IMR-90 (cell line): Measurements from ENCODE around the gene RTL9. TPM values are rescaled to one million over a fixed set of nuclear protein-coding genes. Genes with fewer than 3 reads are reported as not detected.

ENCODE experiments used
- ATAC-seq: fragments of 200-7000 bp; cut with Tn5 transposase; 2 replicates; pipeline ENCODE4 v1.9.1; 2020; ENCODE audit warnings: low read depth, mild to moderate bottlenecking, moderate library complexity
- BruUV-seq: library from RNA; stranded (reverse); fragments of 400-500 nt; replicated peaks from 2 replicates; lab custom pipeline; 2021; lab: Mats Ljungman, UMichigan
- CTCF ChIA-PET: fragments of 300-600 bp; formaldehyde crosslinking; extraction: SDS; loops from one replicate; lab custom pipeline; 2021; ENCODE audit warnings: antibody characterized with exemption; lab: Yijun Ruan, JAX
- POLR2A ChIA-PET: fragments of 300-600 bp; sonication (Branson Sonifier 250); formaldehyde crosslinking; loops from one replicate; lab custom pipeline; 2022; ENCODE audit warnings: antibody characterized with exemption; ENCODE audit not compliant: unreplicated experiment; lab: Charles Lee
- DNase-seq: peaks from one replicate; pipeline ENCODE4 v3.0.0; 2013
- H2AFZ ChIP-seq: replicated peaks from 2 replicates; pipeline ENCODE3; 2013; ENCODE audit warnings: low read length, mild to moderate bottlenecking; ENCODE audit not compliant: poor library complexity
- H2AK5ac ChIP-seq: 2 replicates; pipeline ENCODE4 v1.6.1; 2013; ENCODE audit warnings: low read depth, low read length, inconsistent platforms
- H2AK9ac ChIP-seq: replicated peaks from 2 replicates; pipeline ENCODE3; 2013; ENCODE audit warnings: mild to moderate bottlenecking, low read depth, low read length, moderate library complexity; ENCODE audit not compliant: poor library complexity
- H2BK120ac ChIP-seq: 2 replicates; pipeline ENCODE4 v1.6.1; 2013; ENCODE audit warnings: low read depth, low read length, inconsistent platforms
- H2BK15ac ChIP-seq: 3 replicates; pipeline ENCODE4 v1.6.1; 2013; ENCODE audit warnings: low read depth, low read length, inconsistent platforms
- H2BK20ac ChIP-seq: 2 replicates; pipeline ENCODE4 v1.6.1; 2013; ENCODE audit warnings: low read depth, mild to moderate bottlenecking, inconsistent platforms, low read length, moderate library complexity
- H2BK5ac ChIP-seq: 2 replicates; pipeline ENCODE4 v1.6.1; 2013; ENCODE audit warnings: mild to moderate bottlenecking, low read depth, low read length, inconsistent platforms; ENCODE audit not compliant: poor library complexity, severe bottlenecking
- H3K14ac ChIP-seq: replicated peaks from 2 replicates; pipeline ENCODE4 v1.6.1; 2013; ENCODE audit warnings: low read depth, low read length, inconsistent platforms
- H3K18ac ChIP-seq: 2 replicates; pipeline ENCODE4 v1.6.1; 2013; ENCODE audit warnings: low read depth, low read length, control low read depth
- H3K23ac ChIP-seq: 2 replicates; pipeline ENCODE4 v1.6.1; 2013; ENCODE audit warnings: low read depth, low read length, inconsistent platforms
- H3K27ac ChIP-seq: 2 replicates; pipeline ENCODE4 v1.5.1; 2013; ENCODE audit warnings: mild to moderate bottlenecking, control low read depth, low read length; ENCODE audit not compliant: insufficient read depth
- H3K27me3 ChIP-seq: 2 replicates; pipeline ENCODE4 v1.6.1; 2013; ENCODE audit warnings: low read length; ENCODE audit not compliant: control insufficient read depth, insufficient read depth
- H3K36me3 ChIP-seq: 2 replicates; pipeline ENCODE4 v1.6.1; 2013; ENCODE audit warnings: low read length, mixed read lengths; ENCODE audit not compliant: control insufficient read depth, insufficient read depth
- H3K4ac ChIP-seq: 2 replicates; pipeline ENCODE4 v1.6.1; 2013; ENCODE audit warnings: low read depth, low read length, inconsistent platforms
- H3K4me1 ChIP-seq: 2 replicates; pipeline ENCODE4 v1.6.1; 2013; ENCODE audit warnings: low read length, mixed read lengths; ENCODE audit not compliant: control insufficient read depth, insufficient read depth
- H3K4me2 ChIP-seq: 2 replicates; pipeline ENCODE4 v1.6.1; 2013; ENCODE audit warnings: low read depth, mild to moderate bottlenecking, control low read depth, low read length, moderate library complexity
- H3K4me3 ChIP-seq: 2 replicates; pipeline ENCODE4 v1.5.1; 2013; ENCODE audit warnings: low read depth, mild to moderate bottlenecking, control low read depth, low read length, moderate library complexity; ENCODE audit not compliant: insufficient read depth
- H3K56ac ChIP-seq: 2 replicates; pipeline ENCODE4 v1.6.1; 2013; ENCODE audit warnings: low read length, inconsistent platforms; ENCODE audit not compliant: insufficient read depth; ENCODE audit errors: extremely low read depth
- H3K79me1 ChIP-seq, 2 experiments: 2 replicates each; pipeline ENCODE4 v1.6.1; 2013; ENCODE audit warnings: low read length in 2 of 2, inconsistent platforms in 1 of 2, low read depth in 1 of 2
- H3K9ac ChIP-seq: 2 replicates; pipeline ENCODE4 v1.6.1; 2013; ENCODE audit warnings: low read depth, low read length, control low read depth
- H3K9me1 ChIP-seq: 2 replicates; pipeline ENCODE4 v1.6.1; 2013; ENCODE audit warnings: low read length, inconsistent platforms; ENCODE audit not compliant: insufficient read depth
- H3K9me3 ChIP-seq: 2 replicates; pipeline ENCODE4 v1.6.1; 2013; ENCODE audit warnings: low read length; ENCODE audit not compliant: control insufficient read depth, insufficient read depth
- H4K20me1 ChIP-seq: 2 replicates; pipeline ENCODE4 v1.6.1; 2013; ENCODE audit warnings: low read length, inconsistent platforms; ENCODE audit not compliant: insufficient read depth
- H4K5ac ChIP-seq: 2 replicates; pipeline ENCODE4 v1.6.1; 2013; ENCODE audit warnings: mild to moderate bottlenecking, low read depth, low read length, control low read depth
- H4K8ac ChIP-seq, 2 experiments: 2 replicates each; pipeline ENCODE4 v1.6.1; 2013; ENCODE audit warnings: low read depth in 2 of 2, low read length in 2 of 2, control low read depth in 1 of 2, inconsistent platforms in 1 of 2
- H4K91ac ChIP-seq: 2 replicates; pipeline ENCODE4 v1.6.1; 2013; ENCODE audit warnings: low read depth, low read length, inconsistent platforms; ENCODE audit not compliant: insufficient read depth
- FOS ChIP-seq: fragments of 150-350 bp; IDR thresholded peaks from 2 replicates; pipeline ENCODE4 v1.6.1; 2016; ENCODE audit warnings: low read depth, low read length
- MAFK ChIP-seq: IDR thresholded peaks from 2 replicates; pipeline ENCODE4 v1.6.1; 2012; ENCODE audit warnings: low read depth, low read length, improper control_type of control experiment
- POLR2A ChIP-seq: IDR thresholded peaks from 2 replicates; pipeline ENCODE4 v1.6.1; 2012; ENCODE audit warnings: mild to moderate bottlenecking, low read depth, low read length
- RAD21 ChIP-seq: IDR thresholded peaks from 2 replicates; pipeline ENCODE4 v1.6.1; 2012; ENCODE audit warnings: low read length, improper control_type of control experiment
- WGBS, 2 experiments: methylation state at CpG; one replicate each; pipeline versions ENCODE4 v1.1.5 to v1.1.7; 2013; ENCODE audit warnings: missing lambda C conversion rate in 2 of 2; ENCODE audit not compliant: insufficient read length in 1 of 2; ENCODE audit errors: extremely low coverage in 2 of 2; 5-methylcytosine and 5-hydroxymethylcytosine counted together
- dilution Hi-C: fragments of 300-500 bp; cut with HindIII; formaldehyde crosslinking; loops from one replicate; pipeline ENCODE4 v1.14.3; 2018; ENCODE audit warnings: low sequenced_read_pairs; ENCODE audit not compliant: unreplicated experiment
- in situ Hi-C: fragments of 300-500 bp; cut with MboI; formaldehyde crosslinking; loops from 3 replicates; pipeline ENCODE4 v1.14.3; 2019; ENCODE audit warnings: low sequenced_read_pairs, inconsistent platforms, mixed read lengths
- intact Hi-C: fragments of 100-400 bp; cut with micrococcal nuclease; formaldehyde crosslinking; loops from 2 replicates; pipeline ENCODE4 v1.10.0; 2022
- polyA plus RNA-seq, 3 experiments: library from polyadenylated mRNA; depleted of rRNA; stranded (reverse); fragments of >200 nt; gene quantifications; 2 replicates each; pipeline ENCODE4 v1.2.3, GENCODE V29; 2012; ENCODE audit warnings: low replicate concordance in 1 of 3
- total RNA-seq: library from RNA; depleted of rRNA; stranded (reverse); fragments of >200 nt; gene quantifications from 2 replicates; pipeline ENCODE4 v1.2.3, GENCODE V29; 2012

Gene RTL9
- total and polyA plus RNA-seq, 2 of the 4 experiments (the other 2 are of a cell fraction): 0.26 to 0.90 TPM

- Histone ChIP-seq H3K79me1 (peaks cover 0 to 20% of the 10 kb centered on the region in 2 experiments; a peak in 2 of 4 replicates), H2AFZ (no peak overlapping the region), H3K56ac (no peak overlapping the region), H3K18ac (no peak overlapping the region), H3K27ac (no peak overlapping the region), H3K9me1 (no peaks in the 10 kb centered on the region), H2BK15ac (no peak overlapping the region), H3K9ac (no peak overlapping the region), H4K5ac (no peak overlapping the region), H3K4me2 (no peak overlapping the region), H2BK120ac (no peak overlapping the region), H3K4me3 (no peak overlapping the region), H2BK20ac (no peak overlapping the region), H2AK5ac (no peak overlapping the region), H3K4me1 (no peaks in the 10 kb centered on the region; the same call in 1 of the 2 replicates), H3K9me3 (no peaks in the 10 kb centered on the region), H2BK5ac (no peak overlapping the region), H2AK9ac (no peak overlapping the region), H4K20me1 (peaks cover 3% of the 10 kb centered on the region; the same call in 1 of the 2 replicates), H3K27me3 (peaks cover 3% of the 10 kb centered on the region; the same call in 1 of the 2 replicates), H3K14ac (no peak overlapping the region), H4K8ac (no peak overlapping the region), H4K91ac (no peak overlapping the region), H3K4ac (no peak overlapping the region), H3K23ac (no peak overlapping the region), H3K36me3 (no peaks in the 10 kb centered on the region)
- DNase-seq (no peak), ATAC-seq (no peak)
- WGBS, 2 experiments: no CpG with 5 or more reads among the region's 1 CpG
- in situ Hi-C loops: no loop called here
- dilution Hi-C loops: no loop called here
- POLR2A ChIA-PET: no interaction called here
- CTCF ChIA-PET: interaction anchor here (0.7 kb wide), 1 partner anchor 141 kb away, joined by 3 read pairs; no protein-coding TSS in a partner anchor
- 0 out of 2 replicates have a peak, but pooled peaks have one; percentile 8 for TF ChIP-seq MAFK
- TF ChIP-seq FOS: no peak
- no peak for TF ChIP-seq RAD21
- TF ChIP-seq POLR2A: no peak
- BruUV-seq: no TSS peak
- intact Hi-C loops: no loop called here
Observed at GRCh38 chrX:110310896-110311295, 47.8 kb upstream of the RTL9 start.
